Measurements from ENCODE around the gene EDAR. TPM values are rescaled to one million over a fixed set of nuclear protein-coding genes. Genes with fewer than 3 reads are reported as not detected.

Gene EDAR
- polyA plus RNA-seq, 1 experiment = not detected

- ChIA-PET POLR2A (no interaction called here), CTCF (interaction anchor here (0.7 to 1.1 kb wide), 3 partner anchors 22 to 49 kb away, joined by 3 read pairs; no protein-coding TSS in a partner anchor)
- Histone ChIP-seq H3K4me3 (ENCODE audit: low read depth, low read length) (no peak overlapping the region), H3K36me3 (ENCODE audit: control insufficient read depth, insufficient read depth, low read length) (no peaks in the 10 kb centered on the region), H3K27me3 (ENCODE audit: control insufficient read depth, insufficient read depth, low read length) (peaks cover 18% of the 10 kb centered on the region)
- DNase-seq (ENCODE audit: low read depth) = no peak
- TF ChIP-seq CTCF (IDR thresholded peaks at IDR 0.05; ENCODE audit: insufficient read depth, low read depth, low read length) = no peak
Measured at GRCh38 chr2:108970369-108970768, 18.7 kb downstream of the EDAR start.

GRCh38 chr2:108969856-108970255, 19.2 kb downstream of the EDAR start:
- ChIA-PET CTCF (interaction anchor here (1.0 kb wide), 1 partner anchor 23 kb away, joined by 3 read pairs; no protein-coding TSS in a partner anchor), POLR2A (no interaction called here)
- TF ChIP-seq CTCF (IDR thresholded peaks at IDR 0.05; ENCODE audit: insufficient read depth, low read depth, low read length) = no peak
- no peak for DNase-seq (ENCODE audit: low read depth)
- no peak overlapping the region for H3K4me3 ChIP-seq (ENCODE audit: low read depth, low read length)
- H3K27me3 ChIP-seq (ENCODE audit: control insufficient read depth, insufficient read depth, low read length) = peaks cover 17% of the 10 kb centered on the region
- no peaks in the 10 kb centered on the region for H3K36me3 ChIP-seq (ENCODE audit: control insufficient read depth, insufficient read depth, low read length)

- CTCF ChIA-PET = interaction anchor here (0.6 to 0.7 kb wide), 2 partner anchors 10 to 74 kb away, joined by 3 read pairs; no protein-coding TSS in a partner anchor
Measured at GRCh38 chr2:108968619-108969018, 20.4 kb downstream of the EDAR start.

GRCh38 chr2:108967757-108968156, 21.3 kb downstream of the EDAR start:
- no peak for DNase-seq (ENCODE audit: low read depth)
- Histone ChIP-seq H3K27me3 (ENCODE audit: control insufficient read depth, insufficient read depth, low read length) (peaks cover 20% of the 10 kb centered on the region), H3K4me3 (ENCODE audit: low read depth, low read length) (no peak overlapping the region), H3K36me3 (ENCODE audit: control insufficient read depth, insufficient read depth, low read length) (no peaks in the 10 kb centered on the region)
- POLR2A ChIA-PET = no interaction called here
- CTCF ChIA-PET = interaction anchor here (1.1 kb wide), 1 partner anchor 9 kb away, joined by 5 read pairs; no protein-coding TSS in a partner anchor
- TF ChIP-seq CTCF (IDR thresholded peaks at IDR 0.05; ENCODE audit: insufficient read depth, low read depth, low read length) = no peak

More at GRCh38 chr2:108968619-108969018, 20.4 kb downstream of the EDAR start:
- no peaks in the 10 kb centered on the region for H3K36me3 ChIP-seq (ENCODE audit: control insufficient read depth, insufficient read depth, low read length)
- POLR2A ChIA-PET = no interaction called here
- TF ChIP-seq CTCF (IDR thresholded peaks at IDR 0.05; ENCODE audit: insufficient read depth, low read depth, low read length) = no peak
- no peak for DNase-seq (ENCODE audit: low read depth)
- no peak overlapping the region for H3K4me3 ChIP-seq (ENCODE audit: low read depth, low read length)
- H3K27me3 ChIP-seq (ENCODE audit: control insufficient read depth, insufficient read depth, low read length) = peaks cover 20% of the 10 kb centered on the region

- no peak for DNase-seq (ENCODE audit: low read depth)
- POLR2A ChIA-PET = no interaction called here
- CTCF ChIA-PET = no interaction called here
- TF ChIP-seq CTCF (IDR thresholded peaks at IDR 0.05; ENCODE audit: insufficient read depth, low read depth, low read length) = no peak
- H3K36me3 ChIP-seq (ENCODE audit: control insufficient read depth, insufficient read depth, low read length) = no peaks in the 10 kb centered on the region
- no peak overlapping the region for H3K4me3 ChIP-seq (ENCODE audit: low read depth, low read length)
- peaks cover 23% of the 10 kb centered on the region for H3K27me3 ChIP-seq (ENCODE audit: control insufficient read depth, insufficient read depth, low read length)
Measured at GRCh38 chr2:108965540-108966289, 23.3 kb downstream of the EDAR start.

All from BJ (cell line).